OCI-LY1 (cell line): ENCODE results near the gene TSPAN4.

Experiments used
- EZH2 ChIP-seq: fragments of 200-600 bp; sonication (generic), shearing (Covaris generic); IDR thresholded peaks from 2 replicates; pipeline ENCODE4 v1.8.0; 2017; ENCODE audit warnings: borderline replicate concordance, mixed run types, mild to moderate bottlenecking, antibody characterized with exemption, low read length, moderate library complexity, mixed read lengths
- TF ChIP-seq, protein P1 (sequence below): fragments of 200-600 bp; sonication (generic), shearing (Covaris generic); IDR thresholded peaks from 2 replicates; pipeline ENCODE4 v1.5.1; 2017; ENCODE audit warnings: mild to moderate bottlenecking, antibody characterized with exemption, low read length, moderate library complexity, mixed read lengths

DNA sequence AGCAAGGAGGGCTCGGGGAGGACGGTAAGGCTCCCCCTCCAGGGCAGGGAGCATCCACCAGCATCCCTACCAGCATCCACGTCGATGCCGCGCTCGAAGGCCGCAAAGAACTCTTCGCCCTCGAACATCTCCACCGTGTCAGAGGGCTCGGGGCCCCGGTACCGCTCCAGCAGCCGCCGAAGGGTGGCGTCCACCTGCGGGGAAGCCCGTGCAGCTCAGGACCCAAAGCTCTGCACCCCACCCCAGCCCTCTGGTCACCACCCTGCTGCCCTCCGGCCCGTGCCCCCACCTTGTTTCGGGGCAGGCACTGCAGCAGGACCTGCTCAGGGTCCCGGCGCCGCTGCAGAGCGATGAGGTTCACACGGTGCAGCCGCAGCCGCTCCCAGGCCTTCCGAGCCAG, 42.2 kb upstream of the TSPAN4 start:
- TF ChIP-seq, protein P1, sequence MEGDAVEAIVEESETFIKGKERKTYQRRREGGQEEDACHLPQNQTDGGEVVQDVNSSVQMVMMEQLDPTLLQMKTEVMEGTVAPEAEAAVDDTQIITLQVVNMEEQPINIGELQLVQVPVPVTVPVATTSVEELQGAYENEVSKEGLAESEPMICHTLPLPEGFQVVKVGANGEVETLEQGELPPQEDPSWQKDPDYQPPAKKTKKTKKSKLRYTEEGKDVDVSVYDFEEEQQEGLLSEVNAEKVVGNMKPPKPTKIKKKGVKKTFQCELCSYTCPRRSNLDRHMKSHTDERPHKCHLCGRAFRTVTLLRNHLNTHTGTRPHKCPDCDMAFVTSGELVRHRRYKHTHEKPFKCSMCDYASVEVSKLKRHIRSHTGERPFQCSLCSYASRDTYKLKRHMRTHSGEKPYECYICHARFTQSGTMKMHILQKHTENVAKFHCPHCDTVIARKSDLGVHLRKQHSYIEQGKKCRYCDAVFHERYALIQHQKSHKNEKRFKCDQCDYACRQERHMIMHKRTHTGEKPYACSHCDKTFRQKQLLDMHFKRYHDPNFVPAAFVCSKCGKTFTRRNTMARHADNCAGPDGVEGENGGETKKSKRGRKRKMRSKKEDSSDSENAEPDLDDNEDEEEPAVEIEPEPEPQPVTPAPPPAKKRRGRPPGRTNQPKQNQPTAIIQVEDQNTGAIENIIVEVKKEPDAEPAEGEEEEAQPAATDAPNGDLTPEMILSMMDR, result no peak
- no peak for TF ChIP-seq EZH2
